ENCODE results near the gene FEM1A.
"Not testable (repeated sequence)": the region's sequence is repeated elsewhere in the genome, so short reads cannot be mapped to it uniquely, and the experiment has no call there.

GRCh38 chr19:4792866-4793195 lies 1.3 kb downstream of the FEM1A start:
- TF ChIP-seq CTCF, POLR2A (IDR thresholded peaks at IDR 0.05): not testable (repeated sequence)

Data from heart left ventricle (tissue), 13 donors.